C4-2B (cell line): ENCODE results near the gene PDHX.

ENCODE experiments used
- H3K27ac ChIP-seq: fragments of 450-650 bp; 2 replicates; pipeline ENCODE4 v1.5.1; 2017
- CTCF ChIP-seq: fragments of 450-650 bp; conservative IDR thresholded peaks from 2 replicates; pipeline ENCODE4 v1.5.1; 2017; ENCODE audit warnings: mild to moderate bottlenecking
- ZFX ChIP-seq: fragments of 450-650 bp; IDR thresholded peaks from 2 replicates; pipeline ENCODE4 v1.6.1; 2017

PDHX gene

GRCh38 chr11:34970480-34970879 is 54.1 kb downstream of the PDHX start:
- TF ChIP-seq ZFX: no peak
- no peak for TF ChIP-seq CTCF
- H3K27ac ChIP-seq: no peak overlapping the region

GRCh38 chr11:34971928-34972327 is 55.5 kb downstream of the PDHX start:
- TF ChIP-seq CTCF (no peak), ZFX (no peak)
- H3K27ac ChIP-seq: no peak overlapping the region

- H3K27ac ChIP-seq: no peak overlapping the region
- TF ChIP-seq ZFX (no peak), CTCF (no peak)
These were observed 55.9 kb downstream of the PDHX start for GRCh38 chr11:34972366-34972765.

- TF ChIP-seq ZFX (no peak), CTCF (no peak)
- H3K27ac ChIP-seq: no peak overlapping the region
These were observed 56.5 kb downstream of the PDHX start for GRCh38 chr11:34972892-34973291.

GRCh38 chr11:34975482-34975881 is 59.1 kb downstream of the PDHX start:
- TF ChIP-seq ZFX (no peak), CTCF (no peak)
- H3K27ac ChIP-seq: no peak overlapping the region

GRCh38 chr11:34976496-34977088 is 60.2 kb downstream of the PDHX start:
- no peak overlapping the region for H3K27ac ChIP-seq
- TF ChIP-seq CTCF: no peak
- no peak for TF ChIP-seq ZFX

- no peak for TF ChIP-seq ZFX
- TF ChIP-seq CTCF: no peak
- no peak overlapping the region for H3K27ac ChIP-seq
These were observed 60.9 kb downstream of the PDHX start for GRCh38 chr11:34977089-34977912.
